GM21515 (cell line): ENCODE measurements around the gene SLC18A3.

Experiments
- ATAC-seq: cut with Tn5 transposase; IDR thresholded peaks from one replicate; pipeline ENCODE4 v1.9.1; 2021; ENCODE audit not compliant: unreplicated experiment

The SLC18A3 gene

DNA sequence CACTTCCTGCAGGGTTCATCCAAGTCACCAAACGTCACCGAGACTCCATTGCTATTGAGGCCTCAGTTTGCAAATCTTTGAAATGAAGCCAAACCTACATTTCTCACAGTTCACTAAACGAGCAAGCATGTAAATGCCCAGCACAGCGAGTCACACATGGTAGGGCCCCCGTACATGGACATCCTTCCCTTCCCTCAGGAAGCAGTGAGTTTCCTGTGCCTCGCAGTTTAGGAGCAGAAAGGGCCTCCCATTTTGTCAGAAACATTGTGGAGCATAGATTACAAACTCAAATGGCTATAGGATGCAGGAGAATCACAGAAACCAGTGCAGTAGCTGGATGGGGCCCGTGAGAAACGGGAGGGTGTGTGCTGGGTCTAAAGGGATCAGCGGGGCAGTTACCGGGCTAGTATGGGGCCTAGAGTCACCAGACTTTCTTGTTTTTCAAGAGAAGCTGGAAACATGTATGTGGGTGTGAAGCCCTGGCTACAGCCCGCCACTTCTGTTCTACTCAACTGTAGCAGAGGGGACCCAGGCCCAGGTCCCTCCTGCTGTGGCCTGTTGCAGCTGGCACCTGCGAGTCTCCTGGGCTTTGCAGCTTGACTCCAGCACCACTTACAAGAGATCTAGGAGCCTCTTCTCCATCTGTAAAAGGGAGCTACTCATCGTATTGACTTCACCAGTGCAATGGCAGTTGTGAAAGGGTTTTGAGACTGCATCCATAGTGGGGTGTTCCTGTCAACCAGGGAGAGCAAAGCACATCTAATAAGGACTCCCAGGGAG is 14.2 kb upstream of the SLC18A3 start:
- ATAC-seq: no peak

DNA sequence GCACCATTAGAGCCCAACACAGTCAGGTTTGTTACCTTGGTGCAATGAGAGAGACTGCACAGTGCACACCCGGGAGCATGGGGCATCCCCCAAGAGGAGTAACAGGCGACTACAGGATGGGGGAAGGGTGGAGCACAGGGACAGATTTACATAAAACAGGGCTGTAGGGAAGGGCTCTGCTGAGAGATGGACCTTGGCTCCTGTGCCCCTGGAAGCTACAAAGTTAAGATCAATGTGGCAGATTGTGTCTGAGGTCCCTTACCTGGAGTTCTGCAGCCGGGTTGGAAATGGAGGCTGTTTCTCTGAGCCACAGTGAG is 13.7 kb upstream of the SLC18A3 start:
- ATAC-seq: no peak

DNA sequence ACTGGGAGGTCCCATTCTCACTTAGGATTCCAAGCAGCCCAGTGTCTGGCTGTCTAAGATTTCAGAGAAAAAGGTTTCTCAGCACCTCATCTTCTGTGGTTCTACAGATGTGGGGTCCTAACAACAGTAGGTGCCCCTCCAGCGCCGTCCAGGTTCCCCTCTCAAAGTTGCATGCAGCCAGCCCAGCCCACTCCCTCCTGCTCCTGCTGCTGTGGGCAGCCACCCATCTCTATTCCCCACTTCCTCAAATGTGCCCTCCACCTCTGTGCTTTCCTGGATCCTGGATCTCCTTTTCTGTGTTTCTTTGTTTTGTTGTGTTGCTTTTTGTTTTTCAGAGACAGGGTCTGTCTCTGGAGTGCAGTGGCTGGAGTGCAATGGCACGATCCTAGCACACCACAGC is 13.3 kb upstream of the SLC18A3 start:
- ATAC-seq: no peak

DNA sequence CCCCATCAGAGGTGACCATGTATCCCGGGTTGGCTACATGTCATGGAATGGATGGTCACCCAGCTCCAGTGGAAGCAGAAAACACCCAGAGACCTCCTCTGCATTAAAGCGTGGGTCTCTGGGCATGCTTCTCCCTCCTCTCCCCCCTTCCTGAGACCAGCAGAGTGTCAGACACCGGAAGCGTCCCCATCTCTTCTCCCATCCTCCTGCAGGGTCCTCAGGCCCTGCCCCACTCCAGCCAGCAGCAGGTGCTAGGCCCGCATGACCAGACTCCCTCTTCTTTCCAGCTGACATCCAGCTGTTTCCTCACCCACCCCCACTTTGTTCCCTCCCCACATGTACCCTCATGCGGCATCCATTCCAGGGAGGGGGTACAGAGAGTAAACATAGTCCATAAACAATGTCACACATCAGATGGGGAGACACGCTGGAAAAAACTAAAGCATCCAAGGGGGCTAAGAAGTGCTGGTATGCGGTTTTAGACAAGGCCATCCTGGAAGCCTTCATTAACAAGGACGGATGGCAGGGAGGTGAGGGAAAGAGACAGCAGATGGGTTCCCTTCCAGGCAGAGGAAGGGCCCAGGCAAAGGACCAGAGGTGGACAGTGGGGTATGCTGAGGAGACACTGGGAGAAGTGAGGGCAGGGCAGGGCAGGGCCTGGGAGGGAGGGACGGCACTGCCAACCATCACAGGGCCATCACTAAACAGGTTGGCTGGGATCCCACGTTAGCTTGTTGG is 12.5 kb upstream of the SLC18A3 start:
- ATAC-seq: no peak

DNA sequence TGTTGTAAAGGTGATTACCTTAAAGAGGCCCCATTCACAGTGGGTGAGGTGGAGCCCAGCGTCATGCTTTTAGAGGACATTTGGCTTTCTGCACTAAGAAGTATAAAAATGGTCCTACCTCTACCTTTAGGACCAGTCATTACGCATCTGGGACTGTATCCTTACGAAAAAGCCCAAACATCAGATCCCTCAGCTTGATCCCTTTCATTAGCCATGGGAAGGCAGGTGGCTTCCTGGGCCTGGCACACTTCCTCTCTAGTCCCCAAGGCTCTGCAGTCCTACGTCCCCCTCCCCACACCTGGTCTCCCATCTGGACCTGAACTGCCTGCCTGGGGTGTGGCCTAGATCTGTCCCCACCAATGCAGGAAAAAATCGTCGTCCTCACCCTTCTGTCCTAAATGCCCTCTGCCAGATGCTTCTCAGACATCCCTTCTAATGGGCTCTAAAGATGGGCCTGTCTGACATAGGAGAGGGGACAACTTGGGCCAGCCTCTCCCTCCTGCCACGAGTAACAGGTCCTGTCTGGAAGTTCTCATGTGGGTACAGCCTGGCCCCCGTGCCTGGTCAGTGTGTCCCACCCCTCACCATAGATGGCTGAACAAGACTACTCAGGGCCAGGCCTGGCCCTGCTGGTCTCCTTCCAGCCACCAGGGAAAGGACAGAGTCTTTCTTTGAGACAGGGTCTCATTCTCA is 11.8 kb upstream of the SLC18A3 start:
- ATAC-seq: no peak

DNA sequence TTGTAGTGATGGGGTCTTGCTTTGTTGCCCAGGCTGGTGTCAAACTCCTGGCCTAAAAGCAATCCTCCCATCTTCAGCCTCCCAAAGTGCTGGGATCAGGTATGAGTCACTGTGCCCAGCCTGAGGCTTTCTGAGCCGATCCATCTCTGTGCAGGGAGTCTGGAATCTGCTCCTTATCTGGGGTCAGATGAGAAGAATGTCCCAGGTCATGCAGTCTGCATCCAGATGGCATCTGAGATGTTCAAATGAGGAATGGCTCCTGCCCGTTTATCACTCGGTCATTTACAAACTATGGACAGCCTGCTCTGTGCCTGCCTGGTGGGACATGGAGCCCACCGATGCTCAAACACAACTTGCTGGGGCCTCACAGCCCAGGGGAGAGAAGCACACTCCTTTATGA is 11.1 kb upstream of the SLC18A3 start:
- ATAC-seq: no peak

DNA sequence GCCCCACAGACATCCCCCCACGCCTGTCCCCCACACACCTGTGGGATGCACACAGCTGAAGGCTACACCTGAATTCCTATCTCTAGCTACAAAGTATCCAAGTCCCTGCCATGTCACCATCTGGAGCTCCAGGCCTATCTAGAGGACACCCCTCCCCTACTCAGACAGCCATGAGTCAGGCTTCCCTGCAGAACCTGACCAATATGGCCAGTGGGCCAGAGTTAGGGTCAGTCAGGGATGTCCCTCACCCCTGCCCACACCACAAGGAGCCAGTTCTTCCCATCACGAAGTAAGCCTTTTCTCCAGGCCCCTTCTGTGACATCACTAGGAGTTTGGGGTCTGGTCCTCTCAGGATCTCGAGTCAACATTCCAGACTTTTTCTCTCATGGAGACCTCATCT is 10.6 kb upstream of the SLC18A3 start:
- ATAC-seq: no peak

DNA sequence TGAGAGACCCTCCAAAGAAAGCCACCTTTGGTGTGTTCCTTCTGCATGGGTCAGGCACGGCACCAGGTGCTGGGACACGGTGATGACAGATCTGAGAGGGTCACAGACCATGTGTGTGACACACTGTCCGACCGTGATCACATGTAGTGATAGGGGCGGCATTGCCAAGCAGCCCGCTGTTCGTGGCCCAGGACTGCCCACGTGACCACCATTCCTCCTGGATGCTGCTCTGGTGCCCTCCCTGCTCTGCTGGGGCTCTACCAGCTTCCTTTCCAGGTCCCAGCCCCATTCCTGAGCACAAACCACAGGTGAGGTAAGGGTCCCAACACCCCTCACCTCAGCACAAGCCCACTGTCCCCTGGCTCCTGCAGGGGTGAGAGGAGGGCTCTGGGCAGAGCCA is 10.1 kb upstream of the SLC18A3 start:
- no peak for ATAC-seq

DNA sequence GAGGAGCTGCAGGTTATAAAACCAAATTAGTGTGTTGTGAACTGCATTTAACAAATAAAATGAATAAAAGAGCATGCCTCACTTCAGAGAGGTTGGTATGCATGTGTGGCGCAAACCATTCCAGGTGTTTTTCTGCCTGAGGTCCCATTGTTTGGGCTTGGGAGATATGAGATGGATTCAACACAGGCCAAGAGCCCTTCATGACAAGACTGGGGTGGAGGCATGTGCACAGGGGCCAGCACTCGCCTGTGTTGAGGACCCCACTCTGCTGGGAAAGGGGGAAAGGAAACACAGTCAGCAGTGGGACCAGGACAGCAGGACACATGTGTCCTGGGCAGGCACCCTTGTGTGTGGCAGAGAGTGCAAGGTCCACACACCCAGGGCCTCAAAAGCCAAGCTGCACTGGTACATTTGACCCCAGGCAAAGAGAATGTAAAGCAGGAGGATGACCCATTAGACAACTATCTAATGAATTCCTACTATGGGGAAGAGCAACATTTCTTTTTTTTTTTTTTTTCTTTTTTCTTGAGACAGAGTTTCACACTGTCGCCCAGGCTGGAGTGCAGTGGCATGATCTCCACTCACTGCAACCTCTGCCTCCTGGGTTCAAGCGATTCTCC is 9.2 kb upstream of the SLC18A3 start:
- no peak for ATAC-seq

DNA sequence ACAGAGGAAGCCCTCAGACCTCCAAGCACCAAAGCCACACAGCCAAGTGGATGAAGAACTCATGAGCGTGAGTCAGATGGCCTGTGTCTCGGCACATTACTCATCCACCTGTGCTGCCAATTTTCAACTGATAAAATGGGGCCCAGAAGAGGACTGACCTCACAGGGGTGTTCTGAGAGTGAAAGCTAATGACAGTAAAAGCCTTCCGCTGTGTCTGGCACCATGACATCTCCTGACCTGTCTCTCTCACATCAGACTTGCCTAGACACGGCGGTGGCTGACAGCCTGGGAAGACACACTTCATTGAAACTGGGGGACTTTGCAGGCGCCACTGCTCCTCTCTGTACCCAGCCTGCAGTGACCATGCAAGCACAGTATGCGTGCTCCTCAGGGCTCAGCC is 8.3 kb upstream of the SLC18A3 start:
- no peak for ATAC-seq

DNA sequence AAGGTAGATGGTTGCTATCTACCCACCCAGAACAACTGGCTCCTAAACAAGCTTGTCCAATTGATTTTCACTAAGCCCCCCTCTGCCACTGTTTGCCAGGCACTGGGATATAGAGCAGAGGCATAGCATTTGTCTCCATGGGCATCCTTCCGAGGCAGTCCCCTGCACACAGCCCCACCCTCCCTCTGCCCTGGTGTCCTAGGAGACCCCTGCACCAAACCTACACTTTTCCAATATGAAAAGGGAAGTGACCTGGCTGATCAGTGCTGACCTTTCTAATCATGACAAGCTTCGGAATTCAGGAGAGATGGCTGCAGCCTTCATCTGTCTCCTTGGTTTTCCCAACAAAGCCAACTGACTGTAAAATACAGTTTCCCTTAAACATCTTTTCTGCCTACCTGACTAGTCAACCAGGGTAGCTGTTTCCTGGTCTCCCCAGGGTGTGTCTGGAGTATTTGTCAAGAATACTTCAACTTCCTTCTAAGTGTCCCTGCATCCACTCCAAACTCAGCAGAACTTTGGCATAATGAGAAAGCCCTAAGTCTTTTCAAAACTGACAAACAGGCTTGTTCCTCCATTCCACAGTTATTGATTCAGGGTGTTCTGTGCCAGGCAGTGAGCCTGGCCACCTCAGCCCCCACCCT is 7.6 kb upstream of the SLC18A3 start:
- ATAC-seq: no peak

DNA sequence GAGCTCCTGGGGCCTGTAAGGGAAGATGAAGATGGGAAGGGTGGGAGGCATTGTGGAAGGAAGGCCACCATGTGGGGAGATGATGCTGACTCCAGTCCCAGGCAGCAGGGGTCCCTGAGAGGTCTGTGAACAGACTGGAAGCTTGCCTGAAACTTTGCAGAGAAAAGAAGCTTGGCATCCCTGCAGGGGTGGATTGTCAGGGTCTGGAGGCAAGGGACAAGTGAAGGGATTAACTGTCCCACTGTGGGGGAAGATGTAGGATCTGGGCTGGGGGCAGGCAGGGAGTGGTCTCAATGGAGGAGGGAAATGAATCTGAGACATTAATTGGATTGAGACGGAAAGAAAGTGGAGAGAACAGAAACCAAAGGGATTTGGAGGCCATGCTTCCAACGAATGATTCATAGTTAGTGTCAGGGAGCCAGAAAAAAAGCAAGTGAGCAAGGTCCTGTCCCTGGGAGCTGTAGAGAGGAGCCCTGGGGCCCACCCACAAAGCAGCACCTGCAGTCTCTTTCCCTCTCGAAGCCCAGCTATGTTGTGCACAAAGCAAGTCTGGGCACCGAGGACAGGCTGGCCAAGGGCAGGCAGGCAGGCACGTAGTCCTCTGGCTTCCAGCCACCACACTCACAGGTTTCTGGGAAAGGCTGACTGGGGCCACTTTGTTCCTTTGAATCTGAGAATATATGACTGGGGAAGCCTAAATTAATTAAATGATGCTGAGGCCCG is 4.7 kb upstream of the SLC18A3 start:
- no peak for ATAC-seq

DNA sequence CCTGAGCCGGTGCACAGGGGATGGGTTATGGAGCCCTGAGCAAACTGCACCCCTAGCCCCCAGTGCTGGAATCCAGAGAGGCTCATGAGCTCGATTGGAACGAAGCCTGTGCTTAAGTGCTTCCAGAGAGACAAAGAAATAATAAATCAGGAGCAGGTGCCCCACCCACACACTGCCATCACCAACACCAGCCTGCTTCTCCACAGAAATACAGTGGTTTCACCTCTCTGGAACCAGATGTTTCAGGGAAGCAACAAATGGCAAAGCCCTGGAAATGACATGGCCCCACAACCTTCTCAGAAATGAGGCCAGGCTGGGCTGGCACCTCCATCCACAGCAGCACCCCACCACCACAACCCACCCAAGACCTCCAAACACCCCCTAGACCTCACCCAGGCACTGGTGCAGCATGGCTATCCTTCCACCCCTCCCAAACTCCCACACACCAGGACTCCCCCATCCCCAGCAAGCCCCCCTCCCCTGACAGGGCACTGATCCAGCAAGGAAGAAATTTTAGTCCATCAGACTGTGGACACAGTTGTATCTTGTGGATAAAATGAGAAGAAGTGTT is 4.1 kb upstream of the SLC18A3 start:
- no peak for ATAC-seq

DNA sequence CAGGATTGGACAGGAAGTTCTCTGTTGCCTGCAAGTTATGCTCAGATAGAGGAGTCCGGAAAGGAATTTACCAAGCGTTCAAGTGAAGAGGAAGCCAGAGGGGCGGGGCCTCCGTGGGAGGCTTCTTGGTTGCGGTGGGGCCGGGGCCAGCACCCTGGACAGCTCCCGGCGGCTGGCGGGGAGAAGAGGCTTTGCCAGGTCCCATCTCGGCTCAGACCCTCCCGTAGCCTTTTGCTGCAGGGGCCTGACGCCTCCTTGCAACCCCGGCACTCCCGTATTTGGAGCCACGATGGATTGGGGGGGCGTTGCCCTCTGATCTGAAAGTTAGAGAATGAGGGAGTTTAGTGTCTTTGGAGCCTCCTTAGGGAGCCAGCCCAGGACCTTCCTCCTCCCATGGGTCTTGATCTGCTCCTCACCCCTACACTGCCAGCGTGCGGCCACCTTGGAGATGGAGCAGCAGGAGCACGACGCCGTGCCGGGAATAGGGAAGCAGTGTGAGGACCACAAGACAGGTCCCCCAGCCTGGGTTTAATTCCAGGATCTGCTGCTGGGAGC is 3.1 kb upstream of the SLC18A3 start:
- ATAC-seq: peak; percentile 87

DNA sequence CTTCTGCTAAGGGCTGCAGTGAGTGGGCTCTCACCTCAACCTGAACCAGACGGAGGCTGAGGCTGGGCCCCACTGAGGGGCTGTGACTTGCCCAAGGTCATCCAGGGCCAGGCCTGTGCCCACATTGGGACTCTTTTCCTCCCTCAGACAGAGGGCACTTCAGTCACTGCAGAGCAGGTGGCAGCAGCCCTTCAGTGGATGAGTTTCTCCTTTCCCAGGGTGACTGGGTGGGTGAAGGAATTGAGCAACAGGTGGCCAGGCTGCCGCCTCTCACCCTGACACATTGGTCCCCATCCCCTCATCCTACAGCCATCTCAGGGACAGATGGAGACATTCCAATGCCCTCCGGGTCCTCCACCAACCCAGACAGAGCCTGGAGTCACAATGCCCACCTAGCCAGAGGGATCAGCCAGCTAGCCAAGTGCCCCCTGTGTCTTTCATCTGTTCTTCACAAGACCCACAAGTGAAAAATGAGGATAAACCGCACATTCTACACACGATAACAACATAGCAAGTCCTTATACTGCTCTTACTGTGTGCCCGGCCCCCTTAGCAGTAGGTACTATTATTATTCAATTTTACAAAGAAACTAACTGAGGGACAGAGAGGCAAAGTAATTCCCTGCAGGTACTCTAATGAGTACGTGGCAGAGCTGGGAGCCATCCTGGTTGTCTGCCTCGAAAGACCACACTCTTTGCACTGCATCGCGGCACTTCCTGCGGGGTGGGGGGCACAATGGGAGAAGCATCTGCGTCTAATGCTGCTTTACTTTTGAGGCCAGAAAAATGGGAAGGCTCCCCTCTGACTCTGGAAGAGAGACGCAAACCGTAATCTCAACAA is 1.7 kb upstream of the SLC18A3 start:
- ATAC-seq: no peak

DNA sequence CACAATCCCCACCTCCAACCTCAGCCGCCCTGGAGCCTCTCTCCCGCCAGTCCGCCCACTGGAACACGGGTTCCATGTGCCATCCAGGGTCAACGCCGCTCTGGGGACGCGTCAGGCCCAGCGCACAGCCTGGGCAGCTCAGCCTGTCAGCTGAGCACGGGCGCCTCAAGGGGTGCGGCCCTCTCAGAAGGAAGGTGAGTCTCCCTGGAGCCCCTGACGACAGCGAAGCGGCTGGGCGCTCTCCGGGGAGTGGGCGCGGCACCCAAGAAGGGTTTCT is 1.2 kb upstream of the SLC18A3 start:
- no peak for ATAC-seq

DNA sequence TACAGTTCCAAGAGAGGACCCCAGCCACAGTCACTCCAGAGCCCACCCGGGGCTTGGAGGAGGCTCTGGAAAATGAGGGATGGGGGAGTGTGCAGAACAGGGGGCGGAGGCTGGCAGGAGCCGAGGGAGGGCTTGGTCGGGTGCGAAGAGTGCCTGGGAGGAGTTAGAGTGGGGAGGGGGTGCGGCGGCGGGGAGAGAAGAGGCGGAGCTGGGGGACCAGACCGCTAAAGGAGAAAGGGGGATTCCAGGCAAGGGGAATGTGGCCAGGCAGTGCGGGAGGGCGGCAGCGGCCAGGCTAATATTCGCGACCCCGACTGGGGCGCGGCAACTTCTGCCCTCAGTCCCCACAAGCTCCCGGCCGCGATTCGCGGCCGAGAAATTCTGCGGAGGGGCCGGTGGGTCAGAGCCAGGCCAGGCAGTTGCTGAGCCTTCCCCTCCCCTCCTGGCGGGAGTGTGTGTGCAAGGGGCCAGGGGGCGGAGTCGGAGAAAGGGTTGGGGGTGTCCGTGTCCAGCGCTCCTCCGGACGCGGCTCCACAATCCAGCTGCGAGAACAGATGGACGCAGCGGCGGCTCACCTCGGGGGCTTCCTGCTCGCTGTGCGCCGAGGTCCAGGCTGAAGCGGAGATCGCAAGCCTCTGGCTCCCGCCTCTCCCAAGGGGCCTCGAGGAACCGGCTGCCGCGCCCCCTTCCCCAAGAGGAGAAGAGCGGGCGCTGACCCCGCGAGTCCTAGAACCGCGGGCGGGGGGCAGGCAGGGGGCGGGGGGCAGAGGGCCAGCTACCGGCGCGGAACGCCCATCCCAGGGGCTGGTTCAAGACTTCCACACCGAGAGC is 612 bp upstream of the SLC18A3 start:
- no peak for ATAC-seq

DNA sequence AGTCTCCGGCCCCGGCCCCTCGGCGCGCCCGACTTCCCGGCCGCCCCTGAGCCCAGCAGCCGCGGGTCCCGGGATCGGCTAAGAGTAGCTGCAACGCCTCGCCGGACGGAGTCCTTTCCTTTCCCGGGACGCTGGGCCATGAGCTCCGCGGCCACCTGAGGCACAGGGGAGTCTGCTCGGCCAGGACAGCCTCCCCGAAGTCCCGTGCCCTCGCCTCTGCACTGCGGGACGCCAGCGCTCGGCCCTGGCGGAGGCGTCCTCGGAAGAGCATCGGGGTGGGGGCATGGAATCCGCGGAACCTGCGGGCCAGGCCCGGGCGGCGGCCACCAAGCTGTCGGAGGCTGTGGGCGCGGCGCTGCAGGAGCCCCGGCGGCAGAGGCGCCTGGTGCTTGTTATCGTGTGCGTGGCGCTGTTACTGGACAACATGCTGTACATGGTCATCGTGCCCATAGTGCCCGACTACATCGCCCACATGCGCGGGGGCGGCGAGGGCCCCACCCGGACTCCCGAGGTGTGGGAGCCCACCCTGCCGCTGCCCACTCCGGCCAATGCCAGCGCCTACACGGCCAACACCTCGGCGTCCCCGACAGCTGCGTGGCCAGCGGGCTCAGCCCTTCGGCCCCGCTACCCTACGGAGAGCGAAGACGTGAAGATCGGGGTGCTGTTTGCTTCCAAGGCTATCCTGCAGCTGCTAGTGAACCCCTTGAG is 502 bp downstream of the SLC18A3 start:
- no peak for ATAC-seq
